GM21367 (cell line): ENCODE results near the gene TCF25.
"Not testable (repeated sequence)": the region's sequence is repeated elsewhere in the genome, so short reads cannot be mapped to it uniquely, and the experiment has no call there.

Experiments
- ATAC-seq: cut with Tn5 transposase; IDR thresholded peaks from one replicate; pipeline ENCODE4 v1.9.1; 2021; ENCODE audit not compliant: unreplicated experiment

Gene TCF25

GRCh38 chr16:89873109-89873971, at the start of gene TCF25:
Gene TCF25 (plus strand): TSS chr16:89873592. CDS start chr16:89873668, 76 bp downstream.
- peak; percentile 25 for ATAC-seq

DNA sequence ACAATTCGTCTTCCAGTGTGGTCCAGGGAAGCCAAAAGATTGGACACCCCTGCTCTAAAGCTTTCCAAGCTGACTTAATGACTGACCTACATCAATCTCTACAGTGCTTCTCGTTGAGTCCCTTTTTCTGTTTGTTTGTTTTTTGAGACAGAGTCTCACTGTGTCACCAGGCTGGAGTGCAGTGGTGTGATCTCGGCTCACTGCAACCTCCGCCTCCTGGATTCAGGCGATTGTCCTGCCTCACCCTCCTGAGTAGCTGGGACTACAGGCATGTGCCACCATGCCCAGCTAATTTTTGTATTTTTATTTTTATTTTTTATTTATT, 49.6 kb upstream of the TCF25 start:
- ATAC-seq: not testable (repeated sequence)

- ATAC-seq: no peak
Measured at GRCh38 chr16:89826531-89827382, 46.6 kb upstream of the TCF25 start.

DNA sequence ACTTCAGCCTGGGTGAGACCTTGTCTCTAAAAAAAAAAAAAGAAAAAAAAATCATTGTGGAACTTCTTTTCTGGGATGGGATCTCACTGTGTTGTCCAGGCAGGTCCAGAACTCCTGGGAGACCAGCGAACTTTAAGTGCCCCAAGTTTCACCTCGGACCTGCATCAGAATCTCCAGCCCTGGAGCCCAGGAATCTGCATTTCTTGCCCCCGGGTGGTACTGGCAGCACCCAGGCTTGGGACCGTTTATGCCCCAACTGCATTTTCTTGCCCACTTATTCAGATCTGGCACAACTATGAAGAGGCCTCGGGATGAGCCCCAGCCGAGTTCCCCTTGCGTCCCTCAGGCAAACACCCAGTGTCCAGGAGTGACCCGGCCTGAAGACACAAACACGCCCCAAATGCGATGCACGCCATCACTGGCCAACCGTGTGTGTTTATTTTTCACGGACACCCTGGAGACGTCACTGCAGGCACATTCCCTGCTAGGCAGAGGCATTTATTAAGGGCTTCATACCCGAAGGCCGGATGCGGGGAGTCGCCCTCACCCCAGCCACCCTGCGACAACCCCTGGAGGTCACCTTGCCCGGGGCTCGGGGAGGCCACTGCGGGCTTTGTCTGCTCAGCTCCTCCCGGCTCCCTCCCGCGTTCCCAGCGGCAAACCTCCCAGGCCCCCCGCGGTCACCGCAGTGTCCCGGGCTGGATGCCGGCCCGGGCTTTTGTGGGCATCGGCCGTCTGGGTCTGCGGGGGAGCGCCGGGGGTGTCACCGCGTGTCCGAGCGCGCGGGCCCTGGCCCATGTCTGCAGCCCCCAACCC, 45.8 kb upstream of the TCF25 start:
- no peak for ATAC-seq

- peak; percentile 46 for ATAC-seq
Measured at GRCh38 chr16:89828199-89828869, 45.1 kb upstream of the TCF25 start, which contains the start of gene SPIRE2. Gene SPIRE2 (plus strand): TSS chr16:89828475. CDS start chr16:89828551, 76 bp downstream.

GRCh38 chr16:89828870-89829629, 44.3 kb upstream of the TCF25 start:
- ATAC-seq: no peak

GRCh38 chr16:89829630-89830437, 43.6 kb upstream of the TCF25 start:
- ATAC-seq: no peak

DNA sequence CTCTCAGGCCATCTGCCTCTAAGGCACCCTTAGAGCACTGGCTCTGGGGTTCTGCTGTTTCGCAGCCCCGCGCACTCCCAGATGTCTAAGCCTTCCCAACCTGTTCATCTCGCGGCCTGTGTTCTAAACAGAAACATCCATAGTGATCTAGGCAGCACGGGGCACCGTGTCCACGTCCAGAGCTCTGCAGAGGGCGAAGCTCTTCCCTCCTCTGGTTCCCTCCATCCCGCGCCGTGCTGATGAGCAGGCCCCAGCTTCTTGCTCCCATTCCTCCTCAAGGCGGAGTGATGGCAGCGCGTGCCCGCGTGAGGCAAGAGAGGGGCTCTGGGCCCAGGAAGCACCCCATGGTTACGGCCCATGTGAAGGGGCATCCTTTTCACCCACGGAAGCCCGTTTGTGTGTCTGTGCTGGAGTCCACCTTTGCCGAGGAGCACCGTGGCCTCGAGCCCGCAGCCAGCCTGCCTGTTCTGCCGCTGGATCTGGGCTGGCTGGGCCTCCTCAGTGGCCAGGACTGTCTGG, 41.5 kb upstream of the TCF25 start:
- ATAC-seq: no peak

DNA sequence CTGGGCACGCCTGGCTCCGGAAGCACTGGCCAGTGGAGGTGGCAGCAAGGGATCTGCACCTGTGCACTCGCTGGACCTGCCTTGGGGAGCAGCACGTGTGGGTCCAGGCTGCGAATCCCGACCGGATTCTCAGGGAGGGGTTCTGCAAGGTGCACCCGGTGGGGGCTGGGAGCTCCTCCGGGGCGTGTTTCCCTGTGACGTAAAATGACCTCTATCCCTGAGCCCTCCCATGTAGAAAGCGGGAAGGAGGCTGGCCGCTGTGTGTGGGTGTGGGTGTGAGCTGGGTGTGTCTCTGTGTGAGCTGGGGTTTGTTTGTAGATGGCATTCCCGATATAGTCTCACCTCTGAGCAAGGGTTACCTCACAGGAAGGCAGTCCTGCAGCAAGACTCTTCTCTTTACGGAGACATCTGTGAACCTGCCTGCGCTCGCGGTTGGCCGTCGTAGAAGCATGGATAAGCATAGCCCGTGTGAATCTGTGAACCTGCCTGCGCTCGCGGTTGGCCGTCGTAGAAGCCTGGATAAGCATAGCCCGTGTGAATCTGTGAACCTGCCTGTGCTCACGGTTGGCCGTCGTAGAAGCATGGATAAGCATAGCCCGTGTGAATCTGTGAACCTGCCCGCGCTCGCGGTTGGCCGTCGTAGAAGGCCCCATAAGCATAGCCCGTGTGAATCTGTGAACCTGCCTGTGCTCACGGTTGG, 39.6 kb upstream of the TCF25 start:
- not testable (repeated sequence) for ATAC-seq

- not testable (repeated sequence) for ATAC-seq
Measured at GRCh38 chr16:89834813-89835363, 38.5 kb upstream of the TCF25 start.

DNA sequence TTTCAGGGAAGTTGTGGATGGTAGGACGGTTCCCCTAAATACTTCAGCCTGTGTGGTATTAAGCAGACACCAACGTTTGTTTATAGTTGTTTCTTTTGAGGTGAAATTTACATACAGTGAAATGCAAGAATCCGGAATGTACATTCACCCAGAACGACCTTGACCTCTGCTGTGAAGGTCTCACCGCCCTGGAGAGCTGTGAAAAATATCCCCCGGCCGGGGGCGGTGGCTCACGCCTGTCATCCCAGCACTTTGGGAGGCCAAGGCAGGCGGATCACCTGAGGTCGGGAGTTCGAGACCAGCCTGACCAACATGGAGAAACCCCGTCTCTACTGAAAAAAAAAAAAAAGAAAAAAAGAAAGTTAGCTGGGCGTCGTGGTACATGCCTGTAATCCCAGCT, 36.9 kb upstream of the TCF25 start:
- ATAC-seq: not testable (repeated sequence)

GRCh38 chr16:89837014-89837546, 36.3 kb upstream of the TCF25 start:
- no peak for ATAC-seq

DNA sequence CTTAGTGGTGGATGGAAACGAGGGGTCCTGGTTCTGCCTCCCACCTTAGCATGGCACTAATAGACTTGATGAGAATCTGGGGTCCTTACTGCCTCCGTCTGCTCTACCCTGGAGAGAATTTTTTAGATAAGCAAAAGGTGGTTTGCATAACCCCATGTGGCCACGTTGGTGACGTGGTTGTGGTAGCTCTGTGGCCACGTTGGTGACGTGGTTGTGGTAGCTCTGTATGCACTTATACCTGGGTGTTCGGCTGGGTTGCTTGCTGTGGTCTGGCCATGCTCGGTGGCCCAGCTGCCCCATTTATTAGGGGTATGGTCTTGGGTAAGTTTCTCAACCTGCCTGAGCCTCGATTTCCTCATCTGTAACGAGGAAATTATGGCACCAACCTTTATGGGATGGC, 32.1 kb upstream of the TCF25 start:
- ATAC-seq: no peak

GRCh38 chr16:89842471-89843408, 30.7 kb upstream of the TCF25 start:
- ATAC-seq: no peak

DNA sequence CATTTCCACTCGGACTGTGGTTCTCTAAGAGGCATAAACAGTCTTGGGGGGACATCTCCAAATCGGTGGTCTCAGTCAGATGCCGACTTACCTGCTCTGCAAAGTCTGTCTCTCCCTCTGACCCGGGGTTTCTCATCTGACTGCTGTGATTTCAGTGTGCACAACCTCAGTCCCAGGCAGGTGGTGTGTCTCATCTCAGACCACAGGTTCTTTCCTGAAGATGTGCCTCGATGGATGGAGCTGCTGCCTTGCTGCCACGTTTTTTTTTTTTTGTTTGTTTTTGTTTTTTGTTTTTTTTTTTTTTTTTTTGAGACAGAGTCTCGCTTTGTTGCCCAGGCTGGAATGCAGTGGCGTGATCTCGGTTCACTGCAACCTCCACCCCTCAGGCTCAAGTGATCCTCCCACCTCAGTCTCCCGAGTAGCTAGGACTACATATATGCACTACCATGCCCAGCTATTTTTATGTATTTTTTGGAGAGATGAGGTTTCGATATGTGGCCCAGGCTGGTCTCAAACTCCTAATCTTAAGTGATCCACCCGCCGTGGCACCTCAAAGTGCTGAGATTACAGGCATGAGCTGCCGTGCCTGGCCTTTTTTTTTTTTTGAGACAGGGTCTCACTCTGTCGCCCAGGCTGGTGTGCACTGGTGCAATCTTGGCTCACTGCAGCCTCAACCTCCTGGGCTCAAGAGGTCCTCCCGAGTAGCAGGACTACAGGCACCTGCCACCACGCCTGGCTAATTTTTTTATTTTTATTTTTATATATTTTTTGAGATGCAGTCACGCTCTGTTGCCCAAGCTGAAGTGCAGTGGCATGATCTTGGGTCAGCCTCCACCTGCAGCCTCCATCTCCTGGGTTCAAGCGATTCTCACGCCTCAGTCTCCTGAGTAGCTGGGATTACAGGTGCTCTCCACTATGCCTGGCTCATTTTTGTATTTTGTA, 29.7 kb upstream of the TCF25 start:
- ATAC-seq: no peak
